GM23248 (cell line): ENCODE results near the gene CPLX3. TPM values are rescaled to one million over a fixed set of nuclear protein-coding genes. Genes with fewer than 3 reads are reported as not detected.

ENCODE experiments used
- DNase-seq: peaks from one replicate; pipeline ENCODE4 v3.0.0-alpha.2; 2015
- H2AFZ ChIP-seq: fragments of 200-600 bp; sonication (generic); 2 replicates; pipeline ENCODE4 v1.6.1; 2016; ENCODE audit warnings: antibody characterized with exemption
- H3F3A ChIP-seq: fragments of 200-600 bp; sonication (generic); 2 replicates; pipeline ENCODE4 v1.6.1; 2016; ENCODE audit warnings: mild to moderate bottlenecking, antibody characterized with exemption, mixed run types; ENCODE audit not compliant: insufficient read depth
- H3K27ac ChIP-seq: fragments of 200-600 bp; sonication (generic); 2 replicates; pipeline ENCODE4 v1.5.1; 2016; ENCODE audit warnings: mild to moderate bottlenecking
- H3K27me3 ChIP-seq: fragments of 200-600 bp; sonication (generic); replicated peaks from 2 replicates; pipeline ENCODE4 v1.6.1; 2016; ENCODE audit warnings: mild to moderate bottlenecking; ENCODE audit not compliant: insufficient read depth
- H3K36me3 ChIP-seq: fragments of 200-600 bp; sonication (generic); 2 replicates; pipeline ENCODE4 v1.6.1; 2016; ENCODE audit warnings: low read depth, mild to moderate bottlenecking
- H3K4me1 ChIP-seq: fragments of 200-600 bp; sonication (generic); 2 replicates; pipeline ENCODE4 v1.6.1; 2016; ENCODE audit warnings: mild to moderate bottlenecking; ENCODE audit not compliant: insufficient read depth
- H3K4me2 ChIP-seq: fragments of 200-600 bp; sonication (generic); one replicate; pipeline ENCODE4 v1.6.1; 2016; ENCODE audit warnings: mild to moderate bottlenecking; ENCODE audit not compliant: unreplicated experiment
- H3K4me3 ChIP-seq: fragments of 200-600 bp; sonication (generic); 2 replicates; pipeline ENCODE4 v1.5.1; 2016; ENCODE audit warnings: mild to moderate bottlenecking
- H3K79me2 ChIP-seq: fragments of 200-600 bp; sonication (generic); 2 replicates; pipeline ENCODE4 v1.6.1; 2016; ENCODE audit warnings: mild to moderate bottlenecking; ENCODE audit not compliant: insufficient read depth
- H3K9ac ChIP-seq: fragments of 200-600 bp; sonication (generic); 2 replicates; pipeline ENCODE4 v1.6.1; 2016; ENCODE audit warnings: mild to moderate bottlenecking
- H3K9me2 ChIP-seq: fragments of 200-600 bp; sonication (generic); 2 replicates; pipeline ENCODE4 v1.6.1; 2016; ENCODE audit warnings: mixed run types, mild to moderate bottlenecking, moderate library complexity; ENCODE audit not compliant: insufficient read depth
- H3K9me3 ChIP-seq: fragments of 200-600 bp; sonication (generic); one replicate; pipeline ENCODE4 v1.6.1; 2017; ENCODE audit warnings: low read depth
- H4K20me1 ChIP-seq: fragments of 200-600 bp; sonication (generic); 2 replicates; pipeline ENCODE4 v1.6.0; 2016; ENCODE audit not compliant: insufficient read depth
- EZH2 ChIP-seq: fragments of 200-600 bp; sonication (generic); IDR thresholded peaks from 2 replicates; pipeline ENCODE4 v1.6.1; 2018; ENCODE audit warnings: antibody characterized with exemption, mild to moderate bottlenecking; ENCODE audit not compliant: insufficient read depth, poor library complexity, severe bottlenecking
- EZH2phosphoT487 ChIP-seq: fragments of 200-600 bp; sonication (generic); IDR thresholded peaks from 2 replicates; pipeline ENCODE4 v1.6.1; 2018; ENCODE audit warnings: antibody characterized with exemption, moderate library complexity, mild to moderate bottlenecking, low read depth; ENCODE audit not compliant: insufficient read depth
- WGBS, 2 experiments: methylation state at CpG; one replicate each; pipeline ENCODE4 v1.1.6; 2015 to 2017; ENCODE audit warnings: low lambda C conversion rate in 2 of 2, low coverage in 1 of 2; ENCODE audit errors: missing lambda C conversion rate in 2 of 2; 5-methylcytosine and 5-hydroxymethylcytosine counted together
- in situ Hi-C: fragments of 300-500 bp; cut with MboI; formaldehyde crosslinking; loops from 2 replicates; pipeline ENCODE4 v1.15.0; 2020
- polyA plus RNA-seq: library from polyadenylated mRNA; unstranded; fragments of >200 nt; fragmentation: Nextera tagmentation; extraction: Ambion mirVana; gene quantifications from 2 replicates; pipeline ENCODE4 v1.2.1, GENCODE V29; 2016
- total RNA-seq: library from RNA; depleted of rRNA; stranded (reverse); fragments of >200 nt; shearing (Covaris generic); gene quantifications from 2 replicates; pipeline ENCODE4 v1.2.3, GENCODE V29; 2014

CPLX3 gene
- total and polyA plus RNA-seq, 2 experiments from 2014 or later, result not detected

DNA sequence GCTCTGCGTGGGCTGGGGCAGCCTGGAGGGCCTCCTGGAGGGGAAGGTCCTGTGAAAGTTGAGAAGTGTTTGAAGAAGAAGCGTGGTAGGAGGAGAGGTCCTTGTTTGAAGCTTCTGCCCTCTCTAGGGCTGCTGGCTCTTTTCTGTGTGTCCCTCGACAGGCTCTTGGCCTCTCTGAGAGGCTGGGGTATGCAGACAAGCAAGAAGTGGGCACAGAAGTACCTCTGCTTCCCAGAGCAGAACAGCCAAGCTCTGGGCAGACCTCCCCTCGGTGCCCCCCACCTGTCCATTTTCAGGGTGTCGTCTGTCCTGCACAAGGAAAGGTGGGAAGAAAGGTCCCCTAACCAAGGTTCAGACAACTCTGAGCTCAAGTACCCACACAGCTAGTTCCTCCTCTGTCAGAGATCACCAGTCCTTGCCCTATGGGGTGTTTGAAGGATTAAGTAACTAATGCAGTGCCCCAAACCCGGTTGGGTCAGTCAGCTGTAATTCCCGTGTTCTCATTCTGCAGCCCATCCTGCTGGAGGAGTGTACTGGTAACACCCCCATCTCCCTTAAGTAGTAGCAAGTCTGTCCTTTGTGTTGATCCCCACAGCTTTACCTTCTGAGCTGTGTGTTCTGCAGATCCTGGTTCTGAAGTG is 38.3 kb upstream of the CPLX3 start:
- no peak overlapping the region for H2AFZ ChIP-seq
- peaks cover 99% of the 10 kb centered on the region for H3K79me2 ChIP-seq
- no peak overlapping the region for H3K4me3 ChIP-seq
- H3F3A ChIP-seq, result peaks cover 6% of the 10 kb centered on the region; the same call in 1 of the 2 replicates
- DNase-seq, result no peak
- H4K20me1 ChIP-seq, result no peaks in the 10 kb centered on the region; the same call in 1 of the 2 replicates
- WGBS, 2 experiments, result 67 to 71% methylated on average over 7 of the region's 7 CpGs
- no peak overlapping the region for H3K27ac ChIP-seq
- peaks cover 37% of the 10 kb centered on the region for H3K4me1 ChIP-seq
- H3K9ac ChIP-seq, result no peak overlapping the region
- H3K27me3 ChIP-seq, result no peaks in the 10 kb centered on the region
- H3K4me2 ChIP-seq, result no peak overlapping the region
- H3K9me3 ChIP-seq, result no peaks in the 10 kb centered on the region
- H3K36me3 ChIP-seq, result no peaks in the 10 kb centered on the region
- in situ Hi-C loops, result no loop called here
- no peak for TF ChIP-seq EZH2
- no peak for TF ChIP-seq EZH2phosphoT487
- H3K9me2 ChIP-seq, result no peaks in the 10 kb centered on the region

DNA sequence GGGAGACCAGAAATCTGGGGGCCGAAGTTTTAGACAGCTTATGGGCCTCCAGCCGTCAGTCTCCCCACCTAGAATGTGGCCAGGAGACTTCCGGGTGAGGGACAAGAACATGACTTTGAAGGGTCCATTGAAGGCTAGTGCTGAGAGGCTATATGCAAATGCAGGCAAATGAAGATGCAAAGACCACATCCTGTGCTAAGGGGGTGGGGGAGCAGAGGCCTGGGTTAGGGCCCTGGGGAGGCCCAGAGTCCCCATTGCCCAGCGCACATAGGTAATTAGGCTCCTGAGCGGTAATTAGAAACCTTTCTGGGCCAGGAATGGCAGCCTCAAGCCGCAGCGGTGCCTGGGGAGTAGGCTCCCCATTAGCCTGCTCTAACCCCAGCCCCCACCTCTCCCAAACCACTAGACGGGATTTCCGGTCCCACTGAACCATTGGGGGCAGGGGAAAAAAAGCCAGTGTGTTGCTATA is 37.7 kb upstream of the CPLX3 start:
- no peak overlapping the region for H2AFZ ChIP-seq
- H3K4me1 ChIP-seq, result peaks cover 31% of the 10 kb centered on the region
- 73 to 81% methylated on average over 9 of the region's 9 CpGs for WGBS, 2 experiments
- peaks cover 6% of the 10 kb centered on the region; the same call in 1 of the 2 replicates for H3F3A ChIP-seq
- in situ Hi-C loops, result no loop called here
- no peaks in the 10 kb centered on the region for H3K9me2 ChIP-seq
- DNase-seq, result no peak
- H3K27ac ChIP-seq, result no peak overlapping the region
- no peaks in the 10 kb centered on the region for H3K27me3 ChIP-seq
- no peak for TF ChIP-seq EZH2
- TF ChIP-seq EZH2phosphoT487, result no peak
- H3K4me3 ChIP-seq, result no peak overlapping the region
- H3K79me2 ChIP-seq, result peaks cover 99% of the 10 kb centered on the region
- no peak overlapping the region for H3K4me2 ChIP-seq
- H3K9me3 ChIP-seq, result no peaks in the 10 kb centered on the region
- no peaks in the 10 kb centered on the region for H3K36me3 ChIP-seq
- no peak overlapping the region for H3K9ac ChIP-seq
- H4K20me1 ChIP-seq, result no peaks in the 10 kb centered on the region; the same call in 1 of the 2 replicates

DNA sequence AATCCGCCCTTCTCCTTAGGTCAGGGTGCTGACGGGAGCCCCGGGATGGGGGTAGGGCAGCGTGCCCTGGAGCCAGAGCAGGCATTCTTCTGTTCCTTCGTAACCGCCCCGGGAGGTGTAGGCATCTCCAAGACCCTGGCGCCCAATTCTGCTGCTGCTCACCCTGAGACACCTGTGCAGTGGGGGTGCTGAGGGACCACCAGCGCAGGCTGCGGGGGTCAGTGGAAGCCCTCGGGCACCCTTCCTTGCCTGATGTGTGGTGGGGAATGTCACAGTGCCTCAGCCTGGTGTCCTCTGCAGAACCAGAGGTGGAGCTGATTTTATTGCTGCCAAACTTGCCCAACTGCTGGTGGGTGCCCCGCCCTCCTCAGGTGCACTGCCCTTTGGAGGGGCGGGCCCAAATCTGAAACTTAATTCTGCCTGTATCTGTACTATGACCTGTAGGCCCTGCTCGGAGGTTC is 37.2 kb upstream of the CPLX3 start:
- Histone ChIP-seq H3K4me3 (no peak overlapping the region), H2AFZ (no peak overlapping the region), H3K9me2 (no peaks in the 10 kb centered on the region), H3K9me3 (no peaks in the 10 kb centered on the region), H3K9ac (no peak overlapping the region), H3K36me3 (no peaks in the 10 kb centered on the region), H3K4me1 (peaks cover 27% of the 10 kb centered on the region), H3K27me3 (no peaks in the 10 kb centered on the region), H3K4me2 (no peak overlapping the region), H3K79me2 (peaks cover 97% of the 10 kb centered on the region), H3K27ac (no peak overlapping the region), H3F3A (peaks cover 6% of the 10 kb centered on the region; the same call in 1 of the 2 replicates), H4K20me1 (no peaks in the 10 kb centered on the region; the same call in 1 of the 2 replicates)
- in situ Hi-C loops, result no loop called here
- TF ChIP-seq EZH2 (no peak), EZH2phosphoT487 (no peak)
- no peak for DNase-seq
- WGBS, 2 experiments, result 87 to 91% methylated on average over 12 to 13 of the region's 14 CpGs

DNA sequence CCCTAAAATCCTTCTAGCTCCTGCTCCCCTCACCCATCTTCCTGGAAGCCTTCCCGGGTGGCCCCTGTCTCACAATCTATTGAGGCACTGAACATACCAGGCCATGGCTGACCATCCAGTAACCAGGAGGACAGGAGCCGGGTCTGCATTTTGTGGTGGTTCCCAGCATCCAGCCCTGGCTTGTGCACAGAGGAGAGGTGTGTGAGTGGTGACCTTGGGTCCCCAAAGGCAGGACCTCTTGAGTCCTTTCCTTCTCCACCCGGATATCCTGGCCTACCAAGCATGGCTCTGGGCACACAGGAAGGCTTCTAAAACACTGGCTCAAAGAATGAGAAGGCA is 36.7 kb upstream of the CPLX3 start:
- H3K79me2 ChIP-seq, result peaks cover 97% of the 10 kb centered on the region
- WGBS, 2 experiments, result 64 to 65% methylated on average over 3 of the region's 3 CpGs
- no peaks in the 10 kb centered on the region for H3K27me3 ChIP-seq
- no peaks in the 10 kb centered on the region; the same call in 1 of the 2 replicates for H4K20me1 ChIP-seq
- no peak overlapping the region for H3K4me3 ChIP-seq
- no peak overlapping the region for H3K4me2 ChIP-seq
- H2AFZ ChIP-seq, result no peak overlapping the region
- no peaks in the 10 kb centered on the region for H3K36me3 ChIP-seq
- DNase-seq, result no peak
- no peaks in the 10 kb centered on the region for H3K9me3 ChIP-seq
- H3K4me1 ChIP-seq, result peaks cover 25% of the 10 kb centered on the region
- peak overlapping the region; percentile 34; the same call in 1 of the 2 replicates for H3K27ac ChIP-seq
- TF ChIP-seq EZH2phosphoT487 (no peak), EZH2 (no peak)
- H3F3A ChIP-seq, result peaks cover 6% of the 10 kb centered on the region; the same call in 1 of the 2 replicates
- H3K9me2 ChIP-seq, result no peaks in the 10 kb centered on the region
- in situ Hi-C loops, result no loop called here
- no peak overlapping the region for H3K9ac ChIP-seq
